HG03045 (cell line): Measurements from ENCODE around the gene TFIP11.

Source experiments
- ATAC-seq: cut with Tn5 transposase; IDR thresholded peaks from one replicate; pipeline ENCODE4 v1.9.1; 2021; ENCODE audit warnings: mild to moderate bottlenecking, moderate library complexity; ENCODE audit not compliant: unreplicated experiment

The TFIP11 gene

GRCh38 chr22:26479792-26480610 is 32.3 kb downstream of the TFIP11 start:
- no peak for ATAC-seq

GRCh38 chr22:26479043-26479791 is 33.1 kb downstream of the TFIP11 start:
- no peak for ATAC-seq

- ATAC-seq, result no peak
Measured at GRCh38 chr22:26477341-26477731, 34.9 kb downstream of the TFIP11 start.

GRCh38 chr22:26476705-26477340 is 35.5 kb downstream of the TFIP11 start:
- ATAC-seq, result no peak

- no peak for ATAC-seq
Measured at GRCh38 chr22:26474682-26475081, 37.6 kb downstream of the TFIP11 start.

- ATAC-seq, result no peak
Measured at GRCh38 chr22:26471522-26471921, 40.8 kb downstream of the TFIP11 start.

GRCh38 chr22:26470807-26471206 is 41.5 kb downstream of the TFIP11 start:
- ATAC-seq, result no peak

GRCh38 chr22:26466196-26466595 is 46.1 kb downstream of the TFIP11 start:
- no peak for ATAC-seq

GRCh38 chr22:26464312-26464711 is 48.0 kb downstream of the TFIP11 start:
- no peak for ATAC-seq

GRCh38 chr22:26463688-26464087 is 48.6 kb downstream of the TFIP11 start:
- no peak for ATAC-seq

GRCh38 chr22:26463101-26463661 is 49.1 kb downstream of the TFIP11 start:
- no peak for ATAC-seq

- no peak for ATAC-seq
Measured at GRCh38 chr22:26462641-26463040, 49.6 kb downstream of the TFIP11 start.

- no peak for ATAC-seq
Measured at GRCh38 chr22:26462051-26462450, 50.2 kb downstream of the TFIP11 start.

- ATAC-seq, result no peak
Measured at GRCh38 chr22:26461188-26461810, 51.0 kb downstream of the TFIP11 start.

- no peak for ATAC-seq
Measured at GRCh38 chr22:26460202-26460601, 52.1 kb downstream of the TFIP11 start.

- no peak for ATAC-seq
Measured at GRCh38 chr22:26457661-26458272, 54.5 kb downstream of the TFIP11 start.

- ATAC-seq, result no peak
Measured at GRCh38 chr22:26453812-26454500, 58.3 kb downstream of the TFIP11 start.

GRCh38 chr22:26453216-26453615 is 59.1 kb downstream of the TFIP11 start:
- ATAC-seq, result no peak

- ATAC-seq, result no peak
Measured at GRCh38 chr22:26452236-26453016, 59.8 kb downstream of the TFIP11 start.
